Mesenteric fat pad (tissue), 1 donor: ENCODE data around the gene DHRS7C. TPM values are rescaled to one million over a fixed set of nuclear protein-coding genes. Genes with fewer than 3 reads are reported as not detected.
A peak's percentile ranks its signal among the peaks of the same experiment; 100 is the strongest.

Experiments used
- DNase-seq: peaks from one replicate; pipeline ENCODE4 v3.0.0-alpha.2; 2020; ENCODE audit warnings: low spot score
- long read RNA-seq: library from polyadenylated mRNA; unstranded; transcript quantifications from one replicate; pipeline ENCODE4 v2.0.0, GENCODE V29; 2020
- total RNA-seq: library from RNA; stranded (reverse); fragmentation: NEBNext Ultra II Directional; extraction: Animal tissue kit (Norgen Biotek cat#: 25700); gene quantifications from one replicate; pipeline ENCODE4 v1.2.1, GENCODE V29; 2021
- donor health status: DM: yes; HTN: yes; CAD: no.

The DHRS7C gene, protein sequence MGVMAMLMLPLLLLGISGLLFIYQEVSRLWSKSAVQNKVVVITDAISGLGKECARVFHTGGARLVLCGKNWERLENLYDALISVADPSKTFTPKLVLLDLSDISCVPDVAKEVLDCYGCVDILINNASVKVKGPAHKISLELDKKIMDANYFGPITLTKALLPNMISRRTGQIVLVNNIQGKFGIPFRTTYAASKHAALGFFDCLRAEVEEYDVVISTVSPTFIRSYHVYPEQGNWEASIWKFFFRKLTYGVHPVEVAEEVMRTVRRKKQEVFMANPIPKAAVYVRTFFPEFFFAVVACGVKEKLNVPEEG
- total RNA-seq: not detected
- long read RNA-seq: 0 reads

- DNase-seq: no peak
These were observed at the start of gene DHRS7C for GRCh38 chr17:9790889-9791876. DHRS7C (minus strand) TSS chr17:9791592; CDS start chr17:9791284, 308 bp downstream.

GRCh38 chr17:9839433-9839832, 48.0 kb upstream of the DHRS7C start:
- peak; percentile 6 for DNase-seq

- peak; percentile 49 for DNase-seq
These were observed 46.4 kb upstream of the DHRS7C start for GRCh38 chr17:9837551-9838471.

DNA sequence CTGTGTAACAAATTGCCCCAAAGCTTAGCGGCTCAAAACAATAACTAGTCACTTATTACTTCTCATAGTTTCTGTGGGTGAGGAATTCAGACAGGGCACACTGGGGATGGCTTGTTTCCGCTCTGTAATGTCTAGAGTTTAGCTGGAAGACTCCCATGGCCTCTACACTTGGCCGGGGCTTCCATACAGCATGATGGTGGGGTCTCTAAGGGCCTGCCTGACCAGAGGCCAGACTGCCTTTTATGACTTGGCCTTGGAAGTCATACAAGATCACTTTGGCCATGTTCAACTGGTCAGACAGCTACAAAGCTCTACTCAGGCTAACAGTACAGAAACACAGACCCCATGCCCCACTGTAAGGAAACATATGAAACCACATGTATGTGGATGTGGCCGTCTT, 42.5 kb upstream of the DHRS7C start:
- DNase-seq: peak; percentile 30

DNA sequence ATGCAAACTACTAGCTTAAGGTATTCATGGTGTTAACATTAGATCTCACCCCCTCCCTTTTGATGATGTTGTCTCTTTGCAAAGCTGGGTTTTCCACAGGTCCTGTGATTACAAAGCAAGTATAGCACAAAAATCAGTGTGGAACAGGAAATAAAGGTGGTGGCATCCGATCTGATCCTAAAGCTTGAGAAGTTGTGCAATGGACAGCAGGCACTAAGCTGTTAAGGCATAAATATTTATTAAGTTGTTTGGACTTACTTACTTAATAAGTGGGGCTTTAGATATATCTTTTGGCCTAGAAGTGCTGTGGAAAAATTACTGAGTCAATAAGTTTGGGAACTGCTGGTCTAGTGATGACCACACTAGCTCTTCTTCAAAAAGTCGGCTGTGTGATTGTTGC, 39.3 kb upstream of the DHRS7C start:
- no peak for DNase-seq

DNA sequence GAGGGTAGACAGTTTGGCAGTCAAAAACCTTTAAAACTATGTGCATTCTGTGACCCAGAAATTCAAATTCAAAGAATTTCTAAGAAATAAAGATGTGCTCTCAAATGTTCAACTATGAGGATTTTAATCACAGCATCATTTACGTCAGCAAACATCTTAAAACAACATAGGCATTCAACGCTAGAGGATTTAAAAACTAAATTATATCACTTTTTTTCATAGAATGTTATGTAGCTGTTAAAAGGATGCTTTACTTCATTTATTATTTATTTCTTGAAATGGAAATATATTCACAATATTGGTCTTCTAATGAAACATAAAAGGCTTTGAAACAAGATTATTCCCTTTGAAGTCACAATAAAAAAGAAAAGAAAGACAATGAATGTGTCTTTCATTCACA, 38.0 kb upstream of the DHRS7C start:
- no peak for DNase-seq

DNA sequence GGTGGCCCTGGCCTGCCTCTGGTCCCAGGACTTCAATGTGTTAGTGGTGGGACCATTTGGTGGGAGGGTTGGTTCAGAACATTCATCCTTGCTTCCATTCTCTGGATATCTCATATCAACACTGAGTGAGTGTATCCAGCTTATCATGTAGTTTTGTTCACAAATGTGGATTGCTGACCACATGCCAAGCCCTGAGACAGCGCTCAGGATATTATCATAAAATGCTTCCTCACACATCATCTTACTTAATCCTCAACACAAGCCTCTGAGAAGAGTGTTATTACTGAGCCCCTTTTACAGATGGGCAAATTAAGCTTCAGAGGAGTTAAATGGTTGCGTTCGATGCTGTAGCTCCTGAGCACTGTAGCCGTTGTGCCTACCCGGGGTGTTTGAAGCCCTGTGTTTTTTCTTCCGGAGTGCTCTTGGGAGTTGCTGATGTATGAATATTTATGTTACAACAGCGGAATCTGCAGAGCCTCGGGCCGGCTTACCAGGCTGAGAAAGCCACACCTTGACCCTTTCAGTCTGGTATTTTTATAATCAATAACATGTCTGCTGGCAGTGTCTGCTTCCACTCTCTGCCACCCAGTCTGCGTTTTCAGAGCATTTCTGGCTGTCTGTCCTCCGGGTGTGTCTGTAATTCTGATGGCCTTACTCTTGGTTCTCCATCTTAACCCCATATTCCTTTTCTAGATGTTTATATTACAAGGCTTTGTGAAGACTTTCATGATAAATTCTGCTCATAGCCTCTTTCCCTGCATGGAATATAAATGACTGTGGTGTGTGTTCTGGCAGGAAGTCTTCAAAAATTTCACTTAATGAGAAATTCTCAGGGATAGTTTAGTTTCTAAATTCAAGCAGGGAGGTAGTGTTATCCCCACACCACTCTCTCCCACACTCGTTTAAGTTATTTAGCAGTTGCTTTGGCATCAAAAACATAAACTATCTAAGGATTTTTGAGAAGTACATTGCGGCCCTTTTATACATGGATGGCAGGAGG, 37.2 kb upstream of the DHRS7C start:
- DNase-seq: peak; percentile 47

DNA sequence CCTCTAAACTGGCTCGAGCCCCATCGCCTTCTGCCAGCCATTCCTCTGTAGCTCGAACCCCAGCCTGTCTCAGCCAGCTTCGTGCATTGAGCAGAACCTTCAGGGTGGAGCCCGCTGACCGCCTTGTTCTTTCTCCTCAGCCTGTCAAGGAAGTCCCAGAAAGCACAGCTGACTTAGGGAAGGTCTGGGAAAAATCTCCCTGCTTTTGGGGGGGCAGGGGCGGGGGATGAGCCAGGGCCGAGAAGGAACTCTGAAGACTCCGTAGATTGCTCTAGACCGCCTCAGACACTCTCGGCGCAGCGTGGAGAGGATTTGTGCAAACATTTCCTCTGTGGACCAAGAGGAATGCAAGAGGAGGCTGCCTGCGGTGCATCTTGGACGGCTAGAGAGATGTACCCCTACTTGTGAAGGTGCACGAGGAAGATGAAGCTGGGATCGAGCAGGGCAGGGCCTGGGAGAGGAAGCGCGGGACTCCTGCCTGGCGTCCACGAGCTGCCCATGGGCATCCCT, 34.3 kb upstream of the DHRS7C start, which contains the start of gene GLP2R:
GLP2R (plus strand) TSS at position 284 of the 510 bp plus-strand sequence; CDS start at position 424, 140 bp downstream.
- DNase-seq: peak; percentile 73

GRCh38 chr17:9824797-9825338, 33.5 kb upstream of the DHRS7C start:
- DNase-seq: peak; percentile 73

DNA sequence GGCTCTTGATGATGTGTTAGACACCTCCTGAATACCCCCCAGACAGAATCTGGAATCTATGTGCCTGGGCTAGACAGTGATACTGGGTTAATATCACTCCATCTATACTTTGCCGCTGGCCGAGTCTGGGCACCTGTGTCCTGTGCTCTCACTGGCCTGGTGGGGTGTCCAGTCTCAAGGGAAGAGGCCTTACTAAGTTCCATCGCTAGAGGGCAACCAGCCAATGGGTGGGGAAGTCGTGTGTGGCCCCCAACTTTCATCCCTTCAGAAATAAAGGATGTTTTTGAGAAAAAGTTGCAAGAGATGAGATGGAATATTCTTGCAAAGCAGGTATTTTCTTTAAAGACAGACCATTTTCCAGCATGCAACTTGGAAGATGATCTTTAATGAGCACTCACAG, 32.7 kb upstream of the DHRS7C start:
- peak; percentile 51 for DNase-seq

GRCh38 chr17:9821921-9822320, 30.5 kb upstream of the DHRS7C start, which contains the start of gene GSG1L2:
GSG1L2 (minus strand) TSS chr17:9822079; CDS start chr17:9822071, 8 bp downstream.
- DNase-seq: peak; percentile 73

DNA sequence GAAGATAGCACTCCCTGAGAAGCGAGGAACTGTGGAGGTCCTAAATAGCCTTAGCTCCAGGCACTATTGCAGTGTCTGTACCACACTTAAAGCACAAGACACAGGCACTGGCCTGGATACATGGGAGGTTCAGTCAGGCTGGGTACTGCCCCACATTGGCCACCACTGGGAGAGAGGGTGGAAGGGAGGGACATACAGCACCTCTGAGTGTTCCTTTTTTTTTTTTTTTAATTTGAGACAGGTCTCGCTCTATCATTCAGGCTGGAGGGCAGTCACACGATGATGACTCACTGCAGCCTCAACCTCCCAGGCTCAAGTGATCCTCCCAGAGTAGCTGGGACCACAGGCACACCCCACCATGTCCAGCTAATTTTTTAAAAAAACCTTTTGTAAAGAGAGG, 29.1 kb upstream of the DHRS7C start:
- no peak for DNase-seq

- DNase-seq: no peak
These were observed 27.4 kb upstream of the DHRS7C start for GRCh38 chr17:9818760-9819159.

GRCh38 chr17:9817086-9817485, 25.7 kb upstream of the DHRS7C start:
- peak; percentile 86 for DNase-seq

DNA sequence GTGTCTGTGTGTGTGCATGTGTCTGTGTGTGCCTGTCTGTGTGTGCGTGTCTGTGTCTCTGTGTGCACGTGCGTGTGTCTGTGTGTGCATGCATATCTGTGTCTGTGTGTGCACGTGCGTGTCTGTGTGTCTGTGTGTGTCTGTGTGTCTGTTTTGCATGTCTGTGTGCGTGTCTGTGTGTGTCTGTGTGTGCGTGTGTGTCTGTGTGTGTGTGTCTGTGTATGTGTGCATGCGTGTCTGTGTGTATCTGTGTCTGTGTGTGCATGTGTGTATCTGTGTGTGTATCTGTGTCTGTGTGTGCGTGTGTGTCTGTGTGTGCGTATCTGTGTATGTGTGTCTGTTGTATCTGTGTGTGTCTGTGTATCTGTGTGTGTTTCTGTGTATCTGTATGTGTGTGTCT, 25.1 kb upstream of the DHRS7C start:
- no peak for DNase-seq

DNA sequence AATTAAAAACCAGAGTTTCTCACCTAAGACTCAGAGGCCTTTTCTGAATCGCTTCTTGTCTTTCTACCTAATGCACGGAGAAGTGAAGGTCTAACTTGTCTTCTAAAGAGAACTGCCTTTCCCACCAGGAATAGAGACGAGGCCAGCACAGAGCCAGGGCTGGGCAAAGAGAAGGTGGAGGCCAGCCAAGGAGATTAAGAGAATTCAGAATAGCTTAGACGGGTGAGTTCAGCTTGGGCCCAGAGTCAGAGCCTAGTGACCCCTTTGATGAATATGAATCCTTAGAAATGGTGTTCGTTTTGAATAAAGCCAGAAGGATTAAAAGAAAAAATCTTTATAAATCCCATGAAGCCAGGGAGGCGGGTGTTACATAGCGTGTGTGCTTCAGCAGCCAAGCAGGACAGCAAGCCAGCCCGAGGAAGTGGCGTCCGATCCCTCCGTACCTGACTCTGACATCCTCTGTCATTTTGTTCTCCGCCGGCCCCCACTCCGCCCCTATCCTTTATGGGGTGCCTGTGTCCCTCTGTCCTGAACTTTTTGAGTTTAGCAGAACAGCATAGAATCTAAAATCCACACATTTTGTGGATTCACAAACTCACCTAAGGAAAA, 23.0 kb upstream of the DHRS7C start:
- DNase-seq: peak; percentile 43

- DNase-seq: no peak
These were observed 21.8 kb upstream of the DHRS7C start for GRCh38 chr17:9813166-9813565.

GRCh38 chr17:9811537-9811936, 20.1 kb upstream of the DHRS7C start:
- no peak for DNase-seq

GRCh38 chr17:9811086-9811485, 19.7 kb upstream of the DHRS7C start:
- no peak for DNase-seq
